Measurements from ENCODE around the gene AFTPH.
A peak's percentile ranks its signal among the peaks of the same experiment; 100 is the strongest.

AFTPH gene

GRCh38 chr2:64587561-64587960 lies 63.4 kb downstream of the AFTPH start:
- DNase-seq (ENCODE audit: low spot score), result no peak

GRCh38 chr2:64591188-64591587 lies 67.1 kb downstream of the AFTPH start:
- no peak for DNase-seq (ENCODE audit: low spot score)

GRCh38 chr2:64593035-64593655 lies 69.0 kb downstream of the AFTPH start:
- no peak for DNase-seq (ENCODE audit: low spot score)

GRCh38 chr2:64594226-64594989 lies 70.3 kb downstream of the AFTPH start:
- DNase-seq (ENCODE audit: low spot score), result no peak

GRCh38 chr2:64595397-64596176 lies 71.5 kb downstream of the AFTPH start:
- DNase-seq (ENCODE audit: low spot score), result no peak

GRCh38 chr2:64598226-64598625 lies 74.1 kb downstream of the AFTPH start:
- DNase-seq (ENCODE audit: low spot score), result no peak

GRCh38 chr2:64599469-64599868 lies 75.3 kb downstream of the AFTPH start:
- DNase-seq (ENCODE audit: low spot score), result no peak

GRCh38 chr2:64601034-64601754 lies 77.1 kb downstream of the AFTPH start:
- DNase-seq (ENCODE audit: low spot score), result no peak

GRCh38 chr2:64601785-64602391 lies 77.8 kb downstream of the AFTPH start:
- no peak for DNase-seq (ENCODE audit: low spot score)

GRCh38 chr2:64602436-64602835 lies 78.3 kb downstream of the AFTPH start:
- DNase-seq (ENCODE audit: low spot score), result no peak

- no peak for DNase-seq (ENCODE audit: low spot score)
Measured at GRCh38 chr2:64604155-64604554, 80.0 kb downstream of the AFTPH start.

- DNase-seq (ENCODE audit: low spot score), result no peak
Measured at GRCh38 chr2:64605026-64605471, 80.9 kb downstream of the AFTPH start.

GRCh38 chr2:64605991-64606478 lies 81.9 kb downstream of the AFTPH start:
- DNase-seq (ENCODE audit: low spot score), result no peak

GRCh38 chr2:64606479-64607363 lies 82.6 kb downstream of the AFTPH start:
- DNase-seq (ENCODE audit: low spot score), result peak; percentile 71

- no peak for DNase-seq (ENCODE audit: low spot score)
Measured at GRCh38 chr2:64607381-64608304, 83.5 kb downstream of the AFTPH start.

- DNase-seq (ENCODE audit: low spot score), result no peak
Measured at GRCh38 chr2:64608867-64609226, 84.7 kb downstream of the AFTPH start.

- DNase-seq (ENCODE audit: low spot score), result peak; percentile 81
Measured at GRCh38 chr2:64609227-64609941, 85.3 kb downstream of the AFTPH start.

GRCh38 chr2:64609942-64610281 lies 85.8 kb downstream of the AFTPH start:
- DNase-seq (ENCODE audit: low spot score), result no peak

- DNase-seq (ENCODE audit: low spot score), result no peak
Measured at GRCh38 chr2:64610316-64610855, 86.3 kb downstream of the AFTPH start.

All from hepatic stellate cell (primary cell).